ENCODE data around the gene NCOA5. TPM values are rescaled to one million over a fixed set of nuclear protein-coding genes. Genes with fewer than 3 reads are reported as not detected.

NCOA5 gene
- total and polyA plus RNA-seq, 2 experiments from 2014 or later, result 8.4 to 22.8 TPM

- TF ChIP-seq ZNF462 (CRISPR knock-in tag; IDR thresholded peaks at IDR 0.05), result no peak
- TF ChIP-seq, protein P1, sequence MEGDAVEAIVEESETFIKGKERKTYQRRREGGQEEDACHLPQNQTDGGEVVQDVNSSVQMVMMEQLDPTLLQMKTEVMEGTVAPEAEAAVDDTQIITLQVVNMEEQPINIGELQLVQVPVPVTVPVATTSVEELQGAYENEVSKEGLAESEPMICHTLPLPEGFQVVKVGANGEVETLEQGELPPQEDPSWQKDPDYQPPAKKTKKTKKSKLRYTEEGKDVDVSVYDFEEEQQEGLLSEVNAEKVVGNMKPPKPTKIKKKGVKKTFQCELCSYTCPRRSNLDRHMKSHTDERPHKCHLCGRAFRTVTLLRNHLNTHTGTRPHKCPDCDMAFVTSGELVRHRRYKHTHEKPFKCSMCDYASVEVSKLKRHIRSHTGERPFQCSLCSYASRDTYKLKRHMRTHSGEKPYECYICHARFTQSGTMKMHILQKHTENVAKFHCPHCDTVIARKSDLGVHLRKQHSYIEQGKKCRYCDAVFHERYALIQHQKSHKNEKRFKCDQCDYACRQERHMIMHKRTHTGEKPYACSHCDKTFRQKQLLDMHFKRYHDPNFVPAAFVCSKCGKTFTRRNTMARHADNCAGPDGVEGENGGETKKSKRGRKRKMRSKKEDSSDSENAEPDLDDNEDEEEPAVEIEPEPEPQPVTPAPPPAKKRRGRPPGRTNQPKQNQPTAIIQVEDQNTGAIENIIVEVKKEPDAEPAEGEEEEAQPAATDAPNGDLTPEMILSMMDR (conservative IDR thresholded peaks at IDR 0.05; ENCODE audit: low read depth in 2 of 2), result no peak
Observed at GRCh38 chr20:46030284-46031013, 59.3 kb downstream of the NCOA5 start (continued).

DNA sequence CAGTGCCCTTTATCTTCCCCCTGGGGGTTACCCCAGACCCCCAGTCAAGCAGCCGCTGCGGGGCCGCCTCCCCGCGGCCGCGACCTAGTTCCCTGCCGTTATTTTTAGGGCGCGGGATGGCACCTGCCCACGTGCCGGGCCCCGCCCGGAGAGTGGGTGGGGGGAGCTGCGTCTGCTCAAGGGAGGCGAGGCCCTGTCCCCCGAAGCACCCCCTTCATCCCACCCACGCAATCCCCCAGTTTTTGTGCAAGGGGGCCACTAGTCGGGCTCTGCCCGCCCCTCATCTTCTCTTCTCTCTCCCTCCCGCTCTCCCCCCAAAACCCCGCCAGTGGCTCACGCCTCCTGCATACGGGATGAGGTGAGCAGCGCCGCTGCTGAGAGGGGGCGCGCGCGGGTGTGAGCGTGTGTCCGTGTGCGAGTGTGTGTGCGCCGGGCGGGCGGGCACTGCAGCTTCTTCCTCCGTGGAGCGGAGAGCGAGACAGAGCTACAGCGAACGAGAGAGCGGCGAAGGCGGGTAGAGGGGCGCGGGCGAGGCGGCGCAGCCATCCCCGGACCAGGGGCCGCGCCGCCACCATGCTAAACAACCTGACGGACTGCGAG, 60.9 kb downstream of the NCOA5 start, which contains the start of gene SLC12A5:
TSS of gene SLC12A5 (plus strand) at position 444 of the 600 bp plus-strand sequence. CDS start at position 574, 130 bp downstream.
- no peaks in the 10 kb centered on the region for H3K79me2 ChIP-seq (replicated peaks; ENCODE audit: insufficient read depth)
- H3F3A ChIP-seq (replicated peaks; ENCODE audit: low read depth), result peaks cover 4% of the 10 kb centered on the region
- H3K4me3 ChIP-seq, result peak within 1 kb of the TSS; percentile 50
- DNase-seq (ENCODE audit: low spot score) (no peak), ATAC-seq (peak; percentile 11)
- Mint-ChIP-seq H3K36me3 (ENCODE audit: low read depth) (no peaks in the 10 kb centered on the region), H3K9me3 (no peaks in the 10 kb centered on the region), H3K4me1 (peaks cover 2% of the 10 kb centered on the region; the same call in 2 of the 3 replicates), H3K27ac (no peak within 1 kb of the TSS), H3K27me3 (ENCODE audit: insufficient read depth, low read depth, poor library complexity) (peaks cover 90% of the 10 kb centered on the region), H3K4me3 (peak within 1 kb of the TSS; percentile 64)
- peak within 1 kb of the TSS; percentile 84 for H3K4me2 ChIP-seq
- H3K36me3 ChIP-seq (ENCODE audit: insufficient read depth), result no peaks in the 10 kb centered on the region
- H3K9me2 ChIP-seq (ENCODE audit: insufficient read depth), result no peaks in the 10 kb centered on the region
- H3K27ac ChIP-seq (ENCODE audit: low read depth), result no peak within 1 kb of the TSS
- no peak within 1 kb of the TSS for H2AFZ ChIP-seq
- peaks cover 10% of the 10 kb centered on the region; the same call in 1 of the 2 replicates for H3K4me1 ChIP-seq (ENCODE audit: insufficient read depth)
- H3K27me3 ChIP-seq (ENCODE audit: insufficient read depth), result peaks cover 99% of the 10 kb centered on the region
- TF ChIP-seq EZH2 (IDR thresholded peaks at IDR 0.05; ENCODE audit: low read depth, unreplicated experiment) (peak; percentile 49), NANOG (IDR thresholded peaks at IDR 0.05; ENCODE audit: borderline replicate concordance) (no peak)
- peaks cover 6% of the 10 kb centered on the region; the same call in 1 of the 2 replicates for H4K20me1 ChIP-seq (replicated peaks; ENCODE audit: insufficient read depth)
